SK-N-SH treated with all-trans-retinoic acid at 6 μM for 48 hours (cell line): ENCODE measurements around the gene SLC19A1.
"Not testable (repeated sequence)": the region's sequence is repeated elsewhere in the genome, so short reads cannot be mapped to it uniquely, and the experiment has no call there.

Experiments used
- ATAC-seq: fragments of 200-7000 bp; cut with Tn5 transposase; 3 replicates; pipeline ENCODE4 v1.9.1; 2020; ENCODE audit warnings: mild to moderate bottlenecking, moderate library complexity
- ARNTL ChIP-seq: fragments of 450-650 bp; formaldehyde crosslinking; IDR thresholded peaks from 2 replicates; pipeline ENCODE4 v1.5.0; 2020; ENCODE audit warnings: low read depth, mild to moderate bottlenecking, moderate library complexity, borderline replicate concordance
- BACH2 ChIP-seq: fragments of 250-450 bp; sonication (Bioruptor Pico); IDR thresholded peaks from 2 replicates; pipeline ENCODE4 v1.9.0; 2021; ENCODE audit warnings: mild to moderate bottlenecking, borderline replicate concordance
- ESRRG ChIP-seq: fragments of 250-450 bp; sonication (Bioruptor Pico); IDR thresholded peaks from 2 replicates; pipeline ENCODE4 v1.6.1; 2021; ENCODE audit warnings: mild to moderate bottlenecking
- ISL1 ChIP-seq: fragments of 250-450 bp; sonication (Bioruptor Pico); IDR thresholded peaks from 2 replicates; pipeline ENCODE4 v2.1.2; 2022; ENCODE audit warnings: mild to moderate bottlenecking, moderate library complexity
- OSR1 ChIP-seq: fragments of 250-450 bp; sonication (Bioruptor Pico); IDR thresholded peaks from 2 replicates; pipeline ENCODE4 v1.8.0; 2022; ENCODE audit warnings: moderate library complexity, mild to moderate bottlenecking, inconsistent platforms
- PPARA ChIP-seq: fragments of 250-450 bp; sonication (Bioruptor Pico); IDR thresholded peaks from 2 replicates; pipeline ENCODE4 v1.5.0; 2020; ENCODE audit warnings: mild to moderate bottlenecking, borderline replicate concordance
- RARB ChIP-seq: fragments of 250-450 bp; sonication (Bioruptor Pico); IDR thresholded peaks from 2 replicates; pipeline ENCODE4 v1.8.0; 2021; ENCODE audit warnings: mild to moderate bottlenecking, moderate library complexity
- SNAI2 ChIP-seq: fragments of 250-450 bp; sonication (Bioruptor Pico); IDR thresholded peaks from 2 replicates; pipeline ENCODE4 v1.5.0; 2020; ENCODE audit warnings: mild to moderate bottlenecking, moderate library complexity
- TCF4 ChIP-seq: fragments of 250-450 bp; sonication (Bioruptor Pico); IDR thresholded peaks from 2 replicates; pipeline ENCODE4 v1.8.0; 2021; ENCODE audit warnings: mild to moderate bottlenecking, moderate library complexity, borderline replicate concordance
- TOX ChIP-seq: fragments of 250-450 bp; sonication (Bioruptor Pico); IDR thresholded peaks from 2 replicates; pipeline ENCODE4 v1.8.0; 2021; ENCODE audit warnings: mild to moderate bottlenecking, moderate library complexity, borderline replicate concordance
- TSHZ2 ChIP-seq: fragments of 250-450 bp; sonication (Bioruptor Pico); IDR thresholded peaks from 2 replicates; pipeline ENCODE4 v1.5.0; 2020; ENCODE audit warnings: mild to moderate bottlenecking, moderate library complexity
- ZC3H10 ChIP-seq: fragments of 250-450 bp; sonication (Bioruptor Pico); IDR thresholded peaks from 2 replicates; pipeline ENCODE4 v1.5.1; 2021; ENCODE audit warnings: mild to moderate bottlenecking, moderate library complexity
- ZFP3 ChIP-seq: fragments of 250-450 bp; sonication (Bioruptor Pico); IDR thresholded peaks from 2 replicates; pipeline ENCODE4 v1.5.0; 2020; ENCODE audit warnings: mild to moderate bottlenecking, moderate library complexity
- ZFP30 ChIP-seq: fragments of 450-650 bp; formaldehyde crosslinking; IDR thresholded peaks from 2 replicates; pipeline ENCODE4 v1.5.0; 2022; ENCODE audit warnings: mild to moderate bottlenecking, moderate library complexity
- ZNF565 ChIP-seq: fragments of 450-650 bp; formaldehyde crosslinking; conservative IDR thresholded peaks from 2 replicates; pipeline ENCODE4 v1.5.0; 2020; ENCODE audit warnings: low read depth, mild to moderate bottlenecking, moderate library complexity
- ZNF8 ChIP-seq: fragments of 450-650 bp; formaldehyde crosslinking; IDR thresholded peaks from 2 replicates; pipeline ENCODE4 v1.5.0; 2020; ENCODE audit warnings: mild to moderate bottlenecking, moderate library complexity
- TF ChIP-seq, protein P1 (sequence below): fragments of 250-450 bp; sonication (Bioruptor Pico); IDR thresholded peaks from 2 replicates; pipeline ENCODE4 v1.5.1; 2021; ENCODE audit warnings: mild to moderate bottlenecking, moderate library complexity
- TF ChIP-seq, protein P2 (sequence below): fragments of 250-450 bp; sonication (Bioruptor Pico); IDR thresholded peaks from 2 replicates; pipeline ENCODE4 v1.8.0; 2021; ENCODE audit warnings: low read depth, mild to moderate bottlenecking, moderate library complexity, borderline replicate concordance
- TF ChIP-seq, protein P3 (sequence below): fragments of 250-450 bp; sonication (Bioruptor Pico); IDR thresholded peaks from 2 replicates; pipeline ENCODE4 v1.8.0; 2020; ENCODE audit warnings: mild to moderate bottlenecking, moderate library complexity, borderline replicate concordance
- TF ChIP-seq, protein P4 (sequence below): fragments of 250-450 bp; sonication (Bioruptor Pico); IDR thresholded peaks from 2 replicates; pipeline ENCODE4 v1.5.1; 2020; ENCODE audit warnings: low read depth, mild to moderate bottlenecking, moderate library complexity

SLC19A1 gene

DNA sequence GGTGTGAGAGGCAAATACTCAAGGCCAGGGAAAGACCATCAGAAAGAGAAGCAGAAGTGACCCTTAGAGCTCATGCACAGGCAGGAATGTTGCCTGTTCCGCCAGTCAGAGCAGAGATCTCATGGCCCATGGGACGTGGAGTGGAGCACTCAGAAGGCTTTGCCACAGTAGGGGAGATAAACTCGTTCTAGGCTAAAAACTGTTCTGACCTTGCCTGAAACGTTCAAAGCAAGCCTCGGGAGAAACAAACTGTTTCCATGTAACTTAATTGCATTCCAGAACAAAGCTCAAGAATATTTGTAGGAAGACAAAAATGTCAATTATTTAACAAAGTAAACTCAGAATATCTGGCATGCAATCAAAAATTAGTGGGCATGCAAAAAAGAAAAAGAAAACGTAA lies 20.7 kb upstream of the SLC19A1 start (continued):
- TF ChIP-seq TSHZ2: no peak

DNA sequence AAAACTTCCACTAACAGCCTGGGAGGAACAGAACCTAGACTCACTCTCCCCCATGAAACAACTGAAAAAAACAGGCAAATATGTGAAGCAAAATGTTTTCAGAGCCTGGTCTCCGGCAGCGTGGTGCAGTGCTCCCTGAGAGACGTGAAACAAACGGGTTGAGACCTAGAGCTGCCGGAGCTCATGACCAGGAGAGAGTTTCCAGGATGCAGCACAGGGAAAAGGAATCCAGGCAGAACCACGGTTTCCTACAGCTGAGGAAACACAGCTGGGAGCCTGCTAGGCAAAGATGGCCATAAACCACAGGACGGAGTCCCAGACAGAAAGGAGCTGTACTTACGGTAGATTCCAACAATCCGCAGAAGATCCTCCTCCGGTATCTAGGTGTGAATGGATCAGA lies 20.2 kb upstream of the SLC19A1 start:
- no peak for ATAC-seq
- TF ChIP-seq ESRRG (CRISPR knock-in tag): no peak
- TF ChIP-seq ZFP3 (CRISPR knock-in tag): no peak
- no peak for TF ChIP-seq ZNF8 (CRISPR knock-in tag)
- TF ChIP-seq, protein P1, sequence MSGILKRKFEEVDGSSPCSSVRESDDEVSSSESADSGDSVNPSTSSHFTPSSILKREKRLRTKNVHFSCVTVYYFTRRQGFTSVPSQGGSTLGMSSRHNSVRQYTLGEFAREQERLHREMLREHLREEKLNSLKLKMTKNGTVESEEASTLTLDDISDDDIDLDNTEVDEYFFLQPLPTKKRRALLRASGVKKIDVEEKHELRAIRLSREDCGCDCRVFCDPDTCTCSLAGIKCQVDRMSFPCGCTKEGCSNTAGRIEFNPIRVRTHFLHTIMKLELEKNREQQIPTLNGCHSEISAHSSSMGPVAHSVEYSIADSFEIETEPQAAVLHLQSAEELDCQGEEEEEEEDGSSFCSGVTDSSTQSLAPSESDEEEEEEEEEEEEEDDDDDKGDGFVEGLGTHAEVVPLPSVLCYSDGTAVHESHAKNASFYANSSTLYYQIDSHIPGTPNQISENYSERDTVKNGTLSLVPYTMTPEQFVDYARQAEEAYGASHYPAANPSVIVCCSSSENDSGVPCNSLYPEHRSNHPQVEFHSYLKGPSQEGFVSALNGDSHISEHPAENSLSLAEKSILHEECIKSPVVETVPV (CRISPR knock-in tag): no peak
- TF ChIP-seq, protein P2, sequence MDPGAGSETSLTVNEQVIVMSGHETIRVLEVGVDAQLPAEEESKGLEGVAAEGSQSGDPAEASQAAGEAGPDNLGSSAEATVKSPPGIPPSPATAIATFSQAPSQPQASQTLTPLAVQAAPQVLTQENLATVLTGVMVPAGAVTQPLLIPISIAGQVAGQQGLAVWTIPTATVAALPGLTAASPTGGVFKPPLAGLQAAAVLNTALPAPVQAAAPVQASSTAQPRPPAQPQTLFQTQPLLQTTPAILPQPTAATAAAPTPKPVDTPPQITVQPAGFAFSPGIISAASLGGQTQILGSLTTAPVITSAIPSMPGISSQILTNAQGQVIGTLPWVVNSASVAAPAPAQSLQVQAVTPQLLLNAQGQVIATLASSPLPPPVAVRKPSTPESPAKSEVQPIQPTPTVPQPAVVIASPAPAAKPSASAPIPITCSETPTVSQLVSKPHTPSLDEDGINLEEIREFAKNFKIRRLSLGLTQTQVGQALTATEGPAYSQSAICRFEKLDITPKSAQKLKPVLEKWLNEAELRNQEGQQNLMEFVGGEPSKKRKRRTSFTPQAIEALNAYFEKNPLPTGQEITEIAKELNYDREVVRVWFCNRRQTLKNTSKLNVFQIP (CRISPR knock-in tag): no peak
- no peak for TF ChIP-seq TCF4 (CRISPR knock-in tag)

DNA sequence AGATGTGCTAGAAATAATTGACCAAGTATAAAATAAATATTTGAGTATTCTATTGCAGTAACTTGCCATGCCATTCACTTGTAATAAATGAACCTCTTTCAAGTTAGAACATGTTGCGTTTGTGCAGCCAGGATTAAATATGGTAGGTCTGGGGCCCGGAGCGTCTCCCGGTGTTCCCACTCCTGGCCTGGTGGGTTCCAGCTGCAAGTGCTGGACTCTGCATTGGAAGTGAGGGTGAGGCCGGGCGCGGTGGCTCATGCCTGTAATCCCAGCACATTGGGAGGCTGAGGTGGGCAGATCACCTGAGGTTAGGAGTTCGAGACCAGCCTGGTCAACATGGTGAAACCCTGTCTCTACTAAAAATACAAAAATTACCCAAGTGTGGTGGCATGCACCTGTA lies 19.0 kb upstream of the SLC19A1 start:
- not testable (repeated sequence) for ATAC-seq

GRCh38 chr21:45560106-45561021 lies 18.1 kb upstream of the SLC19A1 start:
- no peak for ATAC-seq
- TF ChIP-seq ISL1 (CRISPR knock-in tag) (no peak), TOX (CRISPR knock-in tag) (no peak), BACH2 (CRISPR knock-in tag) (no peak), ZC3H10 (CRISPR knock-in tag) (no peak), TCF4 (CRISPR knock-in tag) (no peak), PPARA (no peak), SNAI2 (CRISPR knock-in tag) (no peak), OSR1 (CRISPR knock-in tag) (no peak), ZFP3 (CRISPR knock-in tag) (no peak), ZFP30 (CRISPR knock-in tag) (no peak), ESRRG (CRISPR knock-in tag) (no peak), RARB (CRISPR knock-in tag) (no peak), ZNF565 (CRISPR knock-in tag) (no peak), ZNF8 (CRISPR knock-in tag) (no peak), ARNTL (CRISPR knock-in tag) (no peak)
- TF ChIP-seq, protein P3, sequence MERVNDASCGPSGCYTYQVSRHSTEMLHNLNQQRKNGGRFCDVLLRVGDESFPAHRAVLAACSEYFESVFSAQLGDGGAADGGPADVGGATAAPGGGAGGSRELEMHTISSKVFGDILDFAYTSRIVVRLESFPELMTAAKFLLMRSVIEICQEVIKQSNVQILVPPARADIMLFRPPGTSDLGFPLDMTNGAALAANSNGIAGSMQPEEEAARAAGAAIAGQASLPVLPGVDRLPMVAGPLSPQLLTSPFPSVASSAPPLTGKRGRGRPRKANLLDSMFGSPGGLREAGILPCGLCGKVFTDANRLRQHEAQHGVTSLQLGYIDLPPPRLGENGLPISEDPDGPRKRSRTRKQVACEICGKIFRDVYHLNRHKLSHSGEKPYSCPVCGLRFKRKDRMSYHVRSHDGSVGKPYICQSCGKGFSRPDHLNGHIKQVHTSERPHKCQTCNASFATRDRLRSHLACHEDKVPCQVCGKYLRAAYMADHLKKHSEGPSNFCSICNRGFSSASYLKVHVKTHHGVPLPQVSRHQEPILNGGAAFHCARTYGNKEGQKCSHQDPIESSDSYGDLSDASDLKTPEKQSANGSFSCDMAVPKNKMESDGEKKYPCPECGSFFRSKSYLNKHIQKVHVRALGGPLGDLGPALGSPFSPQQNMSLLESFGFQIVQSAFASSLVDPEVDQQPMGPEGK (CRISPR knock-in tag): no peak
- TF ChIP-seq, protein P2 (CRISPR knock-in tag): no peak
- TF ChIP-seq, protein P4, sequence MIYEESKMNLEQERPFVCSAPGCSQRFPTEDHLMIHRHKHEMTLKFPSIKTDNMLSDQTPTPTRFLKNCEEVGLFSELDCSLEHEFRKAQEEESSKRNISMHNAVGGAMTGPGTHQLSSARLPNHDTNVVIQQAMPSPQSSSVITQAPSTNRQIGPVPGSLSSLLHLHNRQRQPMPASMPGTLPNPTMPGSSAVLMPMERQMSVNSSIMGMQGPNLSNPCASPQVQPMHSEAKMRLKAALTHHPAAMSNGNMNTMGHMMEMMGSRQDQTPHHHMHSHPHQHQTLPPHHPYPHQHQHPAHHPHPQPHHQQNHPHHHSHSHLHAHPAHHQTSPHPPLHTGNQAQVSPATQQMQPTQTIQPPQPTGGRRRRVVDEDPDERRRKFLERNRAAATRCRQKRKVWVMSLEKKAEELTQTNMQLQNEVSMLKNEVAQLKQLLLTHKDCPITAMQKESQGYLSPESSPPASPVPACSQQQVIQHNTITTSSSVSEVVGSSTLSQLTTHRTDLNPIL: no peak
- TF ChIP-seq, protein P1 (CRISPR knock-in tag): no peak
